ENCODE measurements around the gene MOB1B.
"Not testable (repeated sequence)": the region's sequence is repeated elsewhere in the genome, so short reads cannot be mapped to it uniquely, and the experiment has no call there.

The MOB1B gene

GRCh38 chr4:70901984-70902576 is at the start of gene MOB1B:
Gene MOB1B (plus strand): TSS chr4:70902369. CDS start chr4:70902537, 168 bp downstream.
- DNase-seq = peak; percentile 91

DNA sequence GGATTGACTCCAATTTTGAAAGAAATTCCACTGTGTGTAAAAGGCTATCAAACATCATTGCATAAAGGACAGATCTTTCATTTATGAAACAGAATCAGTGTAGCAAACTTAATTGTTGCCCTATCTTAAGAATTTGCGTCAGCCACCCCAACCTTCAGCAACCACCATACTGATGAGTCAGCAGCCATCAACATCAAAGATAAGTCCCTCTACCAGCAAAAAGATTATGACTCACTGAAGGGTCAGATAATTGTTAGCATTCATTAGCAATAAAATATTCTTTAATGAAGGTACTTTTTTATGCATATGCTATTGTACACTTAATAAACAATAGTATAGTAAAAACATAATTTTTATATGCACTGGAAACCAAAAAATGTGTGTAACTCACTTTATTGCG is 46.7 kb upstream of the MOB1B start:
- no peak for DNase-seq

DNA sequence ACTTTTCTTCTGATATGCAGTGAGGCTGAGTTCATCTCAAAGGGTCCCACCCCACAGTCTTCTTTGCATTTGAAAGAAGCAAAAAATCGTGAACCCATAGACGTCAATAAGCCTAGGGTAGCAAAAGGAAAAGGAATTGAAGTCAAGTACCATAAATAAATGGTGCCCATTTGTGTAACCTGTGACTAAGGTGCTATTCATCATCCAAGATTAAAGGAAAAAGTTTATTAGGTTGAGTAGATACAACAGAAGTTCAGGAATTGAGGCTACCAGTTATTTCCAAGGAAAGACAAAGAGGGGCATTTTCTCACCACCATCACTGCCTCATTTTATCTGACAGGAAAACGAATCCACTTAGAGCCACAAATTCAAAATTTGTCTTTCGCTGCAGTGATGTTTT is 43.7 kb upstream of the MOB1B start:
- no peak for DNase-seq

DNA sequence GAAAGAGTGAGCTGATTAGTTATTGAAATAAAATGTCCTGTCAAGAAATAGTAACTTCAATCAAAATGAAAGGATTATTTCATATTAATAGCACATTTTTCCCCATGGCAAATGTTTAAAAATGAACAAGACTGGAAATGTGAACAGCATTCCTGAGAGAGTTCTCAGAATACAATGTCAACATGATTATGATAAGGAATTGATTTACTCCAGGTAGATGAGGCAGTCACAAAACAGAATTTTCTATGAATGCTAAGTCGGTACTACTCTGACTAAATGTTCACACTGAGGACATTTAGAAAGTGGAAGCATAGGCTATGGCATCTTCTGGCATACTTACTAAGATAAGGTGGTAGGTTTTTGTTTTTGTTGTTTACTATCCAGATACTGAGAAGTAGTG is 43.1 kb upstream of the MOB1B start:
- DNase-seq = no peak

GRCh38 chr4:70863099-70863790 is 38.9 kb upstream of the MOB1B start:
- peak; percentile 13 for DNase-seq

DNA sequence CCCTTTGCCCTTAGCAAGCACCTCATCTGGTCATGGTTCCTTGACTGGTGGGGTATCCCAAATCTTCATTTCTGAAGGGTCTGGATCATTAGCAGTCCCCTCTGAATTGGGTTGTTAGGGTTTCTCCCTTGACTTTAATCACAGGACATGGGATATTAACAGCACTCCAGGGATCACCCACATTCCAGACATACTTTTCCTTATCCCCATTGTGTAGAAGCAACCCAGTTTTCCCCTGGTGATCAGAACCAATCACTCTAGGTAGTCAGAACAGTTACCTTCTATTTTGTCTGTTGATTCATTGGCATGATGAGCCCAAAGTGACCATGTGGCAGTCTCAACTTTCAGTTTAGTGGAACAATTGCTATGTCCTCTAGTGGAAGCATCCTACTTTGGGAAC is 33.4 kb upstream of the MOB1B start:
- DNase-seq = no peak

GRCh38 chr4:70873216-70873615 is 29.0 kb upstream of the MOB1B start:
- DNase-seq = no peak

- no peak for DNase-seq
Measured at GRCh38 chr4:70874268-70875156, 27.7 kb upstream of the MOB1B start.

- DNase-seq = no peak
Measured at GRCh38 chr4:70877556-70877955, 24.6 kb upstream of the MOB1B start.

- no peak for DNase-seq
Measured at GRCh38 chr4:70880739-70881138, 21.4 kb upstream of the MOB1B start.

- no peak for DNase-seq
Measured at GRCh38 chr4:70885174-70885573, 17.0 kb upstream of the MOB1B start.

GRCh38 chr4:70892086-70892769 is 9.9 kb upstream of the MOB1B start:
- DNase-seq = no peak

DNA sequence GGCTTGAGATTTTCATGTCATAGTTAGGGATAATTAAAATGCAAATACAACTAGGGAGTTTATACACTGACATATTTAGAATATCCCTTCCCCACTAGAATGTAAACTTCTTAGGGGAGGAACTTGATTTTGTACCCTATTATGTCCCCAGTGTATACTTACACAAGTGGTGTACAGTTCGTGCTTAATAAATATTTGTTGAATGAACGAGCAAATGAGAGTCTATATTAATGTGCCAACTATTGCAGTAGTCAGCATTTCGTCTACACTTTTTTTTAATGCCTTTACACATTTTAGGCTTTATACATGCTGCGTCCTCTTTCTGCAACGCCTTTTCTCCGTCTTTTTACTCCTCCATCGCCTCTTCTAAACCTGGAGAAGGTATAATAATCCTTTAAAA is 8.4 kb upstream of the MOB1B start:
- no peak for DNase-seq

GRCh38 chr4:70895405-70895804 is 6.8 kb upstream of the MOB1B start:
- DNase-seq = no peak

- no peak for DNase-seq
Measured at GRCh38 chr4:70895811-70896491, 6.2 kb upstream of the MOB1B start.

DNA sequence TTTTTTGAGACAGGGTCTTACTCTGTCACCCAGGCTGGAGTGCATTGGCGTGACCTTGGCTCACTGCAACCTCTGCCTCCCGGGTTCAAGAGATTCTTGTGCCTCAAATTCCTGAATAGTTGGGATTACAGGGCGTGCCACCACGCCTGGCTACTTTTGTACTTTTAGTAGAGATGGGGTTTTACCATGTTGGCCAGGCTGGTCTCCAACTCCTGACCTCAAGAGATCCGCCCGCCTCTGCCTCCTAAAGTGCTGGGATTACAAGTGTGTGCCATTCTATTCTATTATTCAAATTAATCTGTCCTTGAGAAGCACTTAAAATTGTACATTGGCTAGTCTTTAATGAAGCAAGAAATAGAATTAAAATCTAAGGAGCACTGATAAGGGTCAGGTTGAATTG is 3.6 kb upstream of the MOB1B start:
- not testable (repeated sequence) for DNase-seq

DNA sequence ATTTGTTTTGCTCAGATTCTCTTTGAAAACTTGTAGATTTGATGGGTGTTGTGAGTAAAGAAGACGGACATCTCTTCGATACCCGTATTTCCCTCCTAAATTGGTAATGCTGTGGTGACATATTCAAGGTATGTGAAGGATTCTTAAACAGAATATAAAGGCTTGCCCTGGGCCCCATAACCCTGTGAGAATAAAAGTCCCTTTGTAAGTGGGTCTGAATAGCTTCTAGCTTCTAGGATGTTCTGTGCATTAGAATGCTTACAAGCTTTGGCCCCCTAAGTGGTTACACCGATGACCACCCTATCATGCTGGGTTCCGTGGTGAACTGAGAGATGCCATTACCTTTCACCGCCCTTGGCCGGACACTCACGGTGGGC is 574 bp upstream of the MOB1B start:
- peak; percentile 4 for DNase-seq

GRCh38 chr4:70902577-70903290 is 565 bp downstream of the MOB1B start:
- peak; percentile 27 for DNase-seq

GRCh38 chr4:70903291-70903603 is 1.1 kb downstream of the MOB1B start:
- DNase-seq = no peak

GRCh38 chr4:70908993-70909556 is 6.9 kb downstream of the MOB1B start:
- no peak for DNase-seq

DNA sequence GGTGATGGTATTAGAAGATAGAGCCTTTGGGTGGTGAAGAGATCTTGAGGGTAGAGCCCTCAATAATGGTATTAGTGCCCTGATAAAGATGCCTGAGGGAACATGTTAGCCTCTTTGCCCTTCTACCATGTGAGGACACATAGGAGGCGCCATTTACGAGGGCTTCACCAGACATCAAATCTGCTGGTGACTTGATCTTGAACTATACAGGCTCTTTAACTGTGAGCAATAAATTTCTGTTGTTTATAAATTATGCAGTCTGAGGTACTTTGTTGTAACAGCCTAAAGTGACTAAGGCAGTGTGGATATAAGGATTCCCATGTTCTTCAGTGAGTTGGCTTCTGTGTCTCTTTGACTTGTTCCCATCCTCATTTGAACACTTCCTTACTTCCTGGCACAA is 11.8 kb downstream of the MOB1B start:
- no peak for DNase-seq

DNA sequence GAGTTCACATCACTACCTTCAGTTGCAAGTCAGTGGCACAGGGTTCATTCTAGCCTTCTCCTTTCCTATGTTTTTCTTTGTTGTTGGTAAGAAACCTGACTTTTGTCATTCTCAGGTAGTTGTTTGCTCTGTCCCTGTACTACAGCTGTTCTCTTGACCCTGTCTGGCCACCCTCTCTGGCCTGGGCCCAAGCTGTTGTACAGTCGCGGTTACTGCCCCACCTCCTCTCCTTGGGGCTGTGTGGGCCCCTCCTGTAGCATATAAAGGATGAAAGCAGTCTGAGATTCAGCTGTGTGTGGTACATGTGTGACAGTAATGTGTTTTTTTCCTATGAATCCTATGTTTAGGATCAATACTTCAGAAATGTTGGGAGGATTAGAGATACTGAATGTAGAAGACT is 12.5 kb downstream of the MOB1B start:
- no peak for DNase-seq
